RWPE2 (cell line): ENCODE data around the gene ARL6IP5.

Experiments used
- ATAC-seq: fragments of 200-7000 bp; cut with Tn5 transposase; 3 replicates; pipeline ENCODE4 v1.9.1; 2021; ENCODE audit warnings: low read depth
- DNase-seq: peaks from one replicate; pipeline ENCODE4 v3.0.0-alpha.2; 2020; ENCODE audit warnings: low spot score
- H3K27ac ChIP-seq: fragments of 450-650 bp; 2 replicates; pipeline ENCODE4 v1.5.1; 2017; ENCODE audit warnings: mild to moderate bottlenecking; ENCODE audit not compliant: poor library complexity, severe bottlenecking
- H3K27me3 ChIP-seq: fragments of 250-450 bp; sonication (Bioruptor Pico); 2 replicates; pipeline ENCODE4 v1.5.1; 2021; ENCODE audit warnings: mild to moderate bottlenecking, moderate library complexity; ENCODE audit not compliant: insufficient read depth, poor library complexity, severe bottlenecking
- H3K36me3 ChIP-seq: fragments of 250-450 bp; sonication (Bioruptor Pico); 2 replicates; pipeline ENCODE4 v1.5.1; 2020; ENCODE audit warnings: low read depth, mild to moderate bottlenecking, moderate library complexity
- H3K4me1 ChIP-seq: fragments of 250-450 bp; sonication (Bioruptor Pico); 2 replicates; pipeline ENCODE4 v1.5.1; 2021; ENCODE audit warnings: mild to moderate bottlenecking, moderate library complexity; ENCODE audit not compliant: insufficient read depth, poor library complexity, severe bottlenecking
- H3K4me3 ChIP-seq: fragments of 250-450 bp; sonication (Bioruptor Pico); 2 replicates; pipeline ENCODE4 v1.5.1; 2021; ENCODE audit warnings: mild to moderate bottlenecking, moderate library complexity; ENCODE audit not compliant: severe bottlenecking
- H3K9me3 ChIP-seq: fragments of 250-450 bp; sonication (Bioruptor Pico); 2 replicates; pipeline ENCODE4 v1.5.1; 2021; ENCODE audit warnings: mild to moderate bottlenecking, moderate library complexity; ENCODE audit not compliant: severe bottlenecking
- TF ChIP-seq, protein P1 (sequence below): fragments of 450-650 bp; IDR thresholded peaks from one replicate; pipeline ENCODE4 v1.5.1; 2017; ENCODE audit warnings: mild to moderate bottlenecking, moderate library complexity; ENCODE audit not compliant: poor library complexity, severe bottlenecking

ARL6IP5 gene

GRCh38 chr3:69065318-69065964, 19.3 kb upstream of the ARL6IP5 start:
- Histone ChIP-seq H3K9me3 (no peaks in the 10 kb centered on the region), H3K36me3 (peaks cover 73% of the 10 kb centered on the region), H3K27me3 (no peaks in the 10 kb centered on the region), H3K27ac (no peak overlapping the region), H3K4me1 (no peaks in the 10 kb centered on the region), H3K4me3 (no peak overlapping the region)
- DNase-seq (no peak), ATAC-seq (no peak)
- TF ChIP-seq, protein P1, sequence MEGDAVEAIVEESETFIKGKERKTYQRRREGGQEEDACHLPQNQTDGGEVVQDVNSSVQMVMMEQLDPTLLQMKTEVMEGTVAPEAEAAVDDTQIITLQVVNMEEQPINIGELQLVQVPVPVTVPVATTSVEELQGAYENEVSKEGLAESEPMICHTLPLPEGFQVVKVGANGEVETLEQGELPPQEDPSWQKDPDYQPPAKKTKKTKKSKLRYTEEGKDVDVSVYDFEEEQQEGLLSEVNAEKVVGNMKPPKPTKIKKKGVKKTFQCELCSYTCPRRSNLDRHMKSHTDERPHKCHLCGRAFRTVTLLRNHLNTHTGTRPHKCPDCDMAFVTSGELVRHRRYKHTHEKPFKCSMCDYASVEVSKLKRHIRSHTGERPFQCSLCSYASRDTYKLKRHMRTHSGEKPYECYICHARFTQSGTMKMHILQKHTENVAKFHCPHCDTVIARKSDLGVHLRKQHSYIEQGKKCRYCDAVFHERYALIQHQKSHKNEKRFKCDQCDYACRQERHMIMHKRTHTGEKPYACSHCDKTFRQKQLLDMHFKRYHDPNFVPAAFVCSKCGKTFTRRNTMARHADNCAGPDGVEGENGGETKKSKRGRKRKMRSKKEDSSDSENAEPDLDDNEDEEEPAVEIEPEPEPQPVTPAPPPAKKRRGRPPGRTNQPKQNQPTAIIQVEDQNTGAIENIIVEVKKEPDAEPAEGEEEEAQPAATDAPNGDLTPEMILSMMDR: no peak

DNA sequence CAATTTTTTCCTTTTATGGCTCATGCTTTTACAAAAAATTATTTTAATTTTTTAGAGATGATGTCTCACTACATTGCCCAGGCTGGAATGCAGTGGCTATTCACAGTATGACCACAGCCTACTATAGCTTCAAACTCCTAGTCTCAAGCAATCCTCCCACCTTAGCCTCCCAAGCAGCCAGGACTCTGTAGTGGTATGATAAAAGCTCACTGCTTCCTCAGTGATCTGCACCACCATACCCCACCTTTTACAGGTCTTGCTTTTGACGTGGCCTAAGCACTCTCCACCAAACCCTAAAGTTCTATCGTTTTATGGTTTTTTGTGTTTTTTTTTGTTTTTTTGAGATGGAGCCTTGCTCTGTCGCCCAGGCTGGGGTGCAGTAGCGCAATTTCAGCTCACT, 18.6 kb upstream of the ARL6IP5 start:
- Histone ChIP-seq H3K27ac (no peak overlapping the region), H3K4me1 (no peaks in the 10 kb centered on the region), H3K36me3 (peaks cover 73% of the 10 kb centered on the region), H3K9me3 (no peaks in the 10 kb centered on the region), H3K4me3 (no peak overlapping the region), H3K27me3 (no peaks in the 10 kb centered on the region)
- TF ChIP-seq, protein P1: no peak
- DNase-seq: no peak
- ATAC-seq: no peak

GRCh38 chr3:69072928-69073327, 11.8 kb upstream of the ARL6IP5 start:
- Histone ChIP-seq H3K36me3 (peaks cover 69% of the 10 kb centered on the region), H3K4me1 (peaks cover 3% of the 10 kb centered on the region), H3K9me3 (no peaks in the 10 kb centered on the region), H3K27me3 (no peaks in the 10 kb centered on the region), H3K27ac (no peak overlapping the region), H3K4me3 (no peak overlapping the region)
- ATAC-seq (no peak), DNase-seq (no peak)
- TF ChIP-seq, protein P1: no peak

DNA sequence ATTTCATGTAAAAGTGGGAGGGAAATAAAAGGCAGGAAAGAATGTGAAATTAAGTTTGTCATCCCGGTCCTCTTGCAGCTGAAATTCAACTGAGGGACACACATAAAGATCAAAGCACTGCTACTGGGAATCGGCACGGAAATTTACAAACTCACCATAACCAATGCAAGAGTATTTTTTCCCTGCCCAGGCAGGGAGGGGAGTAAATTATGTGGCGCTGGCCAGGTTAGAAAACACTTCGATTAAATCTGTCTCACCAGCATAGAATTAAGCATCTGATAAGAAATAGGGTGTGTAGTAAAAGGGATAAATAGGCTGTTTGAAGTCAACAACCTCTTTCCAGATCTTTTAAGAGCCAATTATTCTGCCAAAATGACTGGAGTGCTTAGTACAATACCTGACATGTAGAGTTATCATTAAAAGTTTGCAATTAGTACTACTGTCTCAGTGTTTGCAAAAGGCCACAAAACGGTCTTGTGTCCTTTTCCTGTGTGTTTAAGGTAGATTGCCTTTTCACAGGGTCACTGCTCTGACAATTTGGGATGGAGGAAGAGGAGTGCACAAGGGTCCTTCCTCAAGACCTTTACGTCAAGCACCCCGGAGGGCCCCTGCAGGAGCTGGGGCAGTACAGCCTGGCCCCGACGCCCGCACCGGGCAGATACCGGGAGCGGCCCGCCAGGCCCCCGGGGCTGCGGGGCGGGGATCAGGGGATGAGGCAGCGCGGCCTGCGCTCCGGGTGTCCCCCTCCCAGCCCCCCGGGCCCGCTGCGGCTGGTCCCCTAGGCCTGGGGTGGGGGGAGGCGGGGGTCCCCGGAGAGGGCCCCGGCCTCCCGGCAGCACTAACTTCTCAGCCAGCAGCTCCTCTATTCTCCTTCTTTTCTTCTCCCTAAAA, 5.2 kb upstream of the ARL6IP5 start:
- H3K27ac ChIP-seq: peak overlapping the region; percentile 37
- no peaks in the 10 kb centered on the region for H3K9me3 ChIP-seq
- peaks cover 35% of the 10 kb centered on the region for H3K36me3 ChIP-seq
- H3K4me3 ChIP-seq: peak overlapping the region; percentile 81
- DNase-seq (no peak), ATAC-seq (peak; percentile 21)
- no peaks in the 10 kb centered on the region for H3K27me3 ChIP-seq
- peaks cover 45% of the 10 kb centered on the region for H3K4me1 ChIP-seq
- TF ChIP-seq, protein P1: no peak
